NT2/D1 (cell line): ENCODE data around the gene PARP6.

ENCODE experiments used
- SUZ12 ChIP-seq: IDR thresholded peaks from 2 replicates; pipeline ENCODE4 v1.6.1; 2011; ENCODE audit not compliant: insufficient read length, insufficient read depth; ENCODE audit errors: extremely low read depth
- YY1 ChIP-seq: IDR thresholded peaks from 2 replicates; pipeline ENCODE4 v1.6.1; 2011; ENCODE audit not compliant: insufficient read length, insufficient read depth
- ZNF274 ChIP-seq: IDR thresholded peaks from 2 replicates; pipeline ENCODE4 v1.6.1; 2011; ENCODE audit warnings: mild to moderate bottlenecking, low read depth, low read length

DNA sequence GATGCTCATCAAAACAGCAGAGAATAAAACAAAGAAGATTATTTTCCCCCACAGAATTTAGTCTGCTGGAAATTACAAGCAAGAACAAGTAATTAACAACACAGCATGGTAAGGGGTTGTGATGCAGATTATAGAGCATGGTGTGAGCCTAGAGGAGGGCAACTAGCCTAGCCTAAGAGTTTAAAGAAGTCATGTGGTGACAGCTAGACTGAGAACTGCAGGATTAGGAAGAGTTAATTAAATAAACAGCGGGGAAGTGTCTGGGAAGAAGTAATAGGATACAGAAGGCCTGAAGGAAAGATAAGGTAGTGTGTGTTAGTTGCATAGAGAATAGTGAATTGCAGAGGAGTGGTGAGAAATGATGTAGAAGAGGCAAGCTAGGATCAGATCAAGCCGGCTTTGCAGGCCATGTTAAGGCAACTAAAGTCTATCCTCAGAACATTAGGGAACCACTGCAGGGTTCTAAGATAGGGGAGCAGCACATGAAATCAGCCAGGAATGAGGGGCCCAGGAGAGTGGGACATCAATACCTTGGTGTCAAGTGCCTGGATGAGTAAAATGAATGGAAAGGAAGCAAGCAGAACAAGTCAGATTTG lies 29.5 kb downstream of the PARP6 start:
- no peak for TF ChIP-seq YY1
- no peak for TF ChIP-seq ZNF274
- TF ChIP-seq SUZ12: no peak
